Measurements from ENCODE around the gene PAPPA2.

PAPPA2 gene

GRCh38 chr1:176869577-176869976 lies 406.6 kb downstream of the PAPPA2 start:
- no peak for DNase-seq

GRCh38 chr1:176876966-176877515 lies 414.1 kb downstream of the PAPPA2 start:
- DNase-seq: no peak

- DNase-seq: no peak
Measured at GRCh38 chr1:176877557-176877956, 414.6 kb downstream of the PAPPA2 start.

DNA sequence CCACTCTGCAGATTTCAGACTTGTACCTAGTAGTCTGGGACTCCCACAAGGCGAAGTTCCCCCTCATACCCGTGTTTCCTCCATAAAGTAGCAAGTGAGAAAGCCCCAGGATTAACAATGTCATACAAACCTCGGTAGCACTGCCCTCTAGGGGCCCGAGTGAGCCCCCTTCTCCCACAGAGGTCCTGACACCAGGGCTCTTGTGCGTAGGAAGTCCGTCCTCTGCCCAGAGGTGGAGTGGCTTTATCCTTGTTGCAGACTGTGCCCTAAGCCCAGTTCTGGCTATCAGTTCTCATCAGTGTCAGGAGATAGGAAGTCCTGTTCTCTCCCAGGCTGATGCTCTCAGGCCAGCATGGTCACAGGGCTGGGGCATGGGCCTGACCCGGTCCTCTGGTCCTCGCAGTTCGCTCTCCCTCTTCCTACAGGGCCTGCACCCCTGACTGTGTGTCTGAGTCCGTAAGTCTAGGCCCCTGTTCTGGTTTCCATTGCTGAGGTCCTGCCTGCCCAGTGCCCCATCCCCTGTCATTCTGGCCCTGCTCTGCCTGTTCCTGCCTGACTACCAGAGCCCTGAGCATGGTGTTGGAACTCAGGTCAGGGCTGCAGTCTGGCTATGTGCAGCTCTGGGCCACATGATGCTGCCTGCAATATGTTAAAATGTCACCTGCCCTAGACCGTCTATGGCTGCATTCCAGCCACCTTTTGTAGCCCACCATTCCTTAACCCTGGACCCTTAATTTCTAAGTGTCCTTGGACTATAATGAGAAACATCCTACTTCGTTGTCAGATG lies 416.0 kb downstream of the PAPPA2 start:
- DNase-seq: no peak

GRCh38 chr1:176879784-176880620 lies 417.0 kb downstream of the PAPPA2 start:
- no peak for DNase-seq

DNA sequence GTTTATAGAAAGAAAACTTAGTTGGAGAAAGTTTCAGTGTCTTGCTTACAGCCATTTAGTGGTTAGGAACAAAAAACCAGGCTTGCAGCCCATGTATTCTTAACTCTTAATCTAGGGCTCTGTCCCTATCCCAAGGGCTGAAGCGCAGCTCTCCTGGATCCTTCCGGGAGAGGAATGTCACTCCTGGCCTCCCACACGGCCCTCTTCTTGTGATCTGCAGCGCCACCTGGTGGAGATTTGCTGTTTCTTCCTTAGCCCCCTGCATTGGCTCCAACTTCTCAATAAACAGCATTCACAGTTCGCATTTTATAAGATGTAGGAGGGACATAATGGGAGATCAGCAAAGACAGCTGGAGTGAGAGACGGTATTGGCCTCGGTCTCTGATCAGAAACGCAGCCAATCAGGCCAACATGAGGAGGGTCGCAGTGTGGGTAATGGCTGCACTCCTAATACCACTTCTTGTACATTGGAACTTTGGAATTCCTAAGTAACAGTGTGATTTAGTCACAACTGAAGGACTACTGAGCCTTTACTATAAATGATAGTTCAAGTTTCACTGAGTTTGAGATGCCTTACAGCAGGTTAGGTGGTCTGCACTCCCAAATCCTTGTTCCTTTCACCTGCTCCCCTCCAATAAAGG lies 418.1 kb downstream of the PAPPA2 start:
- DNase-seq: peak in 2 of 5 donors; percentile 14 to 19

DNA sequence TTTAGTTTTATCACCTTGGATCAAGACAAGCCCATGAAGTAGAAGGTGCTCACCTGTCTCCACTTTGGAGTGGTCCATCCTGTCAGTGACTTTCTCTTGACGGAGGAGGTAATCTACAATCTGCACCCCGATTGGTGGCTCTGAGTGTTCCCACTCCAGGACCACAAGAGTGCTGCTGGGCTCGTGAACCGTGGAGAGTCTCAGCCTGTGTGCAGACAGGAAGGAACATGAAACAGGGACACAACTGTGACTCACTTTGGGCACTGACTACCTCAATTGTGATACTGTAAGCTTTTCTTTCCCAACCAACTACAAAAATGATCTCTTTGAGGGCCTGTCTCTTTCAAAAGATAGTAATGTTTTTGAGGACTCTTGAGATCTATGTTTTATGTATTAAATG lies 421.3 kb downstream of the PAPPA2 start:
- no peak for DNase-seq

- no peak for DNase-seq
Measured at GRCh38 chr1:176884911-176885310, 421.9 kb downstream of the PAPPA2 start.

GRCh38 chr1:176885341-176885740 lies 422.4 kb downstream of the PAPPA2 start:
- no peak for DNase-seq

GRCh38 chr1:176885751-176886150 lies 422.8 kb downstream of the PAPPA2 start:
- no peak for DNase-seq

GRCh38 chr1:176888471-176889032 lies 425.6 kb downstream of the PAPPA2 start:
- no peak for DNase-seq

- DNase-seq: no peak
Measured at GRCh38 chr1:176893625-176894352, 430.8 kb downstream of the PAPPA2 start.

- DNase-seq: no peak
Measured at GRCh38 chr1:176894450-176894849, 431.5 kb downstream of the PAPPA2 start.
